Right lobe of liver (tissue), 4 donors: Measurements from ENCODE around the gene TTC28.

Experiments
- POLR2A ChIP-seq: fragments of 450-650 bp; IDR thresholded peaks from one replicate; pipeline ENCODE4 v1.6.1; 2017; ENCODE audit warnings: antibody characterized with exemption, mild to moderate bottlenecking
- TF ChIP-seq, protein P1 (sequence below), 4 donors: fragments of 200-600 bp in 3 of 4; fragments of 450-650 bp in 1 of 4; IDR thresholded peaks; one replicate each; pipeline versions ENCODE4 v1.5.1 to v1.8.0; 2016 to 2022; ENCODE audit warnings: antibody characterized with exemption in 4 of 4, mild to moderate bottlenecking in 2 of 4
- donor health status: DM: no; HTN: no; CAD: no.
- donor health status: DM: no; HTN: no; CAD: no.
- donor health status: DM: no; HTN: yes; CAD: no.

DNA sequence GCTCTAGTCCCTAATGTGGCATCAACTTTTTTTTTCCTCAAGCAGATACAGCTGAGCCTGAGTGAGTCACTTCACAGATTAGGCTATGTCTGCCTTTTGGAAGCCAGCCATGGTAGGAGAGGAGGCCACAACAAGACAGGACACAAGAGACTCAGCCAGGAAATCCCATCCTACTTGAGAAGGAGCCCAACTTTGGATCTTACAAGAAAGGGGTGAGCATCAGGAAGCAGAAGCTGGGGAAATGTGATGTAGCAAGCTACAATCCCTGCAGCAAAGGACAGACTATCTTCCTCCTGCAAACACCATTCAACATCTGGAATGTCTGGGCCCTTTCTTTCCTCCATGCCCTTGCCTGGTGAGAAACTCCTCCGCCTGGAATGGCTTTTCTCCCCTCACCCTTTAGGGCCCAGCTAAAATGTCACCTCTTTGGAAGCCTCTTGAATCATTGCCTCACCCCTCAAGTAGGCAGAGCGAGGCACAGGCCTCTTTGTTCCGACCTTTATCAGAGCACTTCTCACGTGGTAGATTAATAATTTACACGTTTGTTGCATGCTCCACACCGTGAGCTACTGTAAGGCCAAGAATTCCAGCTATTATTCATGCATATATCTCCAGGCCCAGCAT lies 604.2 kb downstream of the TTC28 start:
- TF ChIP-seq, protein P1, sequence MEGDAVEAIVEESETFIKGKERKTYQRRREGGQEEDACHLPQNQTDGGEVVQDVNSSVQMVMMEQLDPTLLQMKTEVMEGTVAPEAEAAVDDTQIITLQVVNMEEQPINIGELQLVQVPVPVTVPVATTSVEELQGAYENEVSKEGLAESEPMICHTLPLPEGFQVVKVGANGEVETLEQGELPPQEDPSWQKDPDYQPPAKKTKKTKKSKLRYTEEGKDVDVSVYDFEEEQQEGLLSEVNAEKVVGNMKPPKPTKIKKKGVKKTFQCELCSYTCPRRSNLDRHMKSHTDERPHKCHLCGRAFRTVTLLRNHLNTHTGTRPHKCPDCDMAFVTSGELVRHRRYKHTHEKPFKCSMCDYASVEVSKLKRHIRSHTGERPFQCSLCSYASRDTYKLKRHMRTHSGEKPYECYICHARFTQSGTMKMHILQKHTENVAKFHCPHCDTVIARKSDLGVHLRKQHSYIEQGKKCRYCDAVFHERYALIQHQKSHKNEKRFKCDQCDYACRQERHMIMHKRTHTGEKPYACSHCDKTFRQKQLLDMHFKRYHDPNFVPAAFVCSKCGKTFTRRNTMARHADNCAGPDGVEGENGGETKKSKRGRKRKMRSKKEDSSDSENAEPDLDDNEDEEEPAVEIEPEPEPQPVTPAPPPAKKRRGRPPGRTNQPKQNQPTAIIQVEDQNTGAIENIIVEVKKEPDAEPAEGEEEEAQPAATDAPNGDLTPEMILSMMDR (IDR thresholded peaks at IDR 0.05) = no peak
- TF ChIP-seq POLR2A = no peak
